ENCODE measurements around the gene PANK4. TPM values are rescaled to one million over a fixed set of nuclear protein-coding genes. Genes with fewer than 3 reads are reported as not detected.

The PANK4 gene
- total and polyA plus RNA-seq, 9 of the 15 experiments (the other 6 are each of a cell fraction or from before 2014, with no cell fraction given) = 0.93 to 55.6 (median 31.5) TPM

DNA sequence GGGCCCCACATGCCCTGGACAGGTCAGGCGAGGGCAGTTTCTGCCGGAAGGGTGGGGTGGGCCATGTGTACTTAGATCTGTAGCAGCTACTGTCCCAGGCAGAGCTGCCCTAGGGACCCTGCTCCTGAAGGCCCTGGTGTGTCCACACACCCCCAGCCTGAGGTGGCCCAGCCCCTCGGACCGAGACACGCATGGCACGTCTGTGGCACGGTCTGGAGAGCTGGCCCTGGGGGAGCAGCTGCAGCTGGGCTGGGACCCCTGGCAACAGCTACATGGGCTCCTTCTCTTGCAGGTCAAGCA, 24.6 kb downstream of the PANK4 start:
- Histone ChIP-seq H3K27me3 (ENCODE audit: control insufficient read depth in 2 of 2, insufficient read depth in 2 of 2, low read length in 2 of 2) (peaks cover 31 to 50% of the 10 kb centered on the region in 2 experiments; a peak in 4 of 5 replicates), H3K4me3 (no peak overlapping the region), H3K79me2 (ENCODE audit: control insufficient read depth, insufficient read depth, low read length) (no peaks in the 10 kb centered on the region), H3K9ac (ENCODE audit: insufficient read depth in 1 of 2, low read depth in 2 of 2, low read length in 2 of 2) (no peak overlapping the region), H4K20me1 (replicated peaks; ENCODE audit: control insufficient read depth, insufficient read depth, low read length) (peaks cover 17% of the 10 kb centered on the region), H3K9me1 (ENCODE audit: control insufficient read depth, insufficient read depth, low read length) (no peaks in the 10 kb centered on the region), H2AFZ (ENCODE audit: low read depth, low read length) (no peak overlapping the region), H3K27ac (ENCODE audit: extremely low read depth, low read depth, low read length) (no peak overlapping the region), H3K4me1 (replicated peaks in 1 of 2; ENCODE audit: control insufficient read depth in 2 of 2, insufficient read depth in 2 of 2, low read length in 2 of 2) (peaks cover 0 to 89% of the 10 kb centered on the region in 2 experiments; a peak in 2 of 5 replicates), H3K4me2 (ENCODE audit: insufficient read depth, low read length) (no peak overlapping the region), H3K9me3 (replicated peaks; ENCODE audit: control insufficient read depth, insufficient read depth, low read depth, low read length) (no peaks in the 10 kb centered on the region), H3K36me3 (ENCODE audit: control insufficient read depth, insufficient read depth, low read length) (no peaks in the 10 kb centered on the region)
- CTCF ChIA-PET (ENCODE audit: low intra/inter-chr PET ratio) = no interaction called here
- POLR2A ChIA-PET = interaction anchor here (2.1 kb wide), 1 partner anchor 14 kb away, joined by 9 read pairs; no protein-coding TSS in a partner anchor
- FAIRE-seq (no peak), ATAC-seq (no peak), DNase-seq (ENCODE audit: extremely low read depth in 1 of 4, low spot score in 3 of 4) (no peak)
- no TSS peak for BruUV-seq (replicated peaks)
- in situ Hi-C loops (cut with MboI) = no loop called here
- intact Hi-C loops (cut with micrococcal nuclease) = no loop called here
- WGBS (ENCODE audit: insufficient coverage, low coverage, missing lambda C conversion rate) = 2% methylated on average over 7 of the region's 7 CpGs
- TF ChIP-seq PRMT5 (CRISPR knock-in tag; IDR thresholded peaks at IDR 0.05) (no peak), CBFA2T3 (IDR thresholded peaks at IDR 0.05) (no peak), RBM34 (IDR thresholded peaks at IDR 0.05; ENCODE audit: borderline replicate concordance, insufficient read depth, low read length) (no peak), TARDBP (IDR thresholded peaks at IDR 0.05) (no peak), NR2F6 (CRISPR knock-in tag; IDR thresholded peaks at IDR 0.05) (no peak), CTCFL (IDR thresholded peaks at IDR 0.05; ENCODE audit: borderline replicate concordance, insufficient read depth, low read depth, low read length, poor library complexity, severe bottlenecking) (no peak), PREB (CRISPR knock-in tag; IDR thresholded peaks at IDR 0.05) (no peak), SREBF1 (IDR thresholded peaks at IDR 0.05; ENCODE audit: borderline replicate concordance, low read depth, low read length) (no peak), HMGXB4 (CRISPR knock-in tag; IDR thresholded peaks at IDR 0.05) (no peak), PML (IDR thresholded peaks at IDR 0.05; ENCODE audit: low read length) (no peak), NR2C2 (CRISPR knock-in tag; IDR thresholded peaks at IDR 0.05) (no peak), NR2C2 (tag; IDR thresholded peaks at IDR 0.05) (no peak)
- TF ChIP-seq, protein P1, sequence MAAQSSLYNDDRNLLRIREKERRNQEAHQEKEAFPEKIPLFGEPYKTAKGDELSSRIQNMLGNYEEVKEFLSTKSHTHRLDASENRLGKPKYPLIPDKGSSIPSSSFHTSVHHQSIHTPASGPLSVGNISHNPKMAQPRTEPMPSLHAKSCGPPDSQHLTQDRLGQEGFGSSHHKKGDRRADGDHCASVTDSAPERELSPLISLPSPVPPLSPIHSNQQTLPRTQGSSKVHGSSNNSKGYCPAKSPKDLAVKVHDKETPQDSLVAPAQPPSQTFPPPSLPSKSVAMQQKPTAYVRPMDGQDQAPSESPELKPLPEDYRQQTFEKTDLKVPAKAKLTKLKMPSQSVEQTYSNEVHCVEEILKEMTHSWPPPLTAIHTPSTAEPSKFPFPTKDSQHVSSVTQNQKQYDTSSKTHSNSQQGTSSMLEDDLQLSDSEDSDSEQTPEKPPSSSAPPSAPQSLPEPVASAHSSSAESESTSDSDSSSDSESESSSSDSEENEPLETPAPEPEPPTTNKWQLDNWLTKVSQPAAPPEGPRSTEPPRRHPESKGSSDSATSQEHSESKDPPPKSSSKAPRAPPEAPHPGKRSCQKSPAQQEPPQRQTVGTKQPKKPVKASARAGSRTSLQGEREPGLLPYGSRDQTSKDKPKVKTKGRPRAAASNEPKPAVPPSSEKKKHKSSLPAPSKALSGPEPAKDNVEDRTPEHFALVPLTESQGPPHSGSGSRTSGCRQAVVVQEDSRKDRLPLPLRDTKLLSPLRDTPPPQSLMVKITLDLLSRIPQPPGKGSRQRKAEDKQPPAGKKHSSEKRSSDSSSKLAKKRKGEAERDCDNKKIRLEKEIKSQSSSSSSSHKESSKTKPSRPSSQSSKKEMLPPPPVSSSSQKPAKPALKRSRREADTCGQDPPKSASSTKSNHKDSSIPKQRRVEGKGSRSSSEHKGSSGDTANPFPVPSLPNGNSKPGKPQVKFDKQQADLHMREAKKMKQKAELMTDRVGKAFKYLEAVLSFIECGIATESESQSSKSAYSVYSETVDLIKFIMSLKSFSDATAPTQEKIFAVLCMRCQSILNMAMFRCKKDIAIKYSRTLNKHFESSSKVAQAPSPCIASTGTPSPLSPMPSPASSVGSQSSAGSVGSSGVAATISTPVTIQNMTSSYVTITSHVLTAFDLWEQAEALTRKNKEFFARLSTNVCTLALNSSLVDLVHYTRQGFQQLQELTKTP (IDR thresholded peaks at IDR 0.05; ENCODE audit: low read depth in 1 of 2, partially characterized antibody in 2 of 2) = no peak
